ENCODE measurements around the gene ORAI3. TPM values are rescaled to one million over a fixed set of nuclear protein-coding genes. Genes with fewer than 3 reads are reported as not detected.

Gene ORAI3
- total and polyA plus RNA-seq, 2 of the 13 experiments (the other 11 are each of a cell fraction or from before 2014, with no cell fraction given): 11.4 to 32.0 TPM

- Histone ChIP-seq H3K9ac (ENCODE audit: insufficient read depth, low read depth, low read length) (no peak overlapping the region), H3K36me3 (replicated peaks in 1 of 2; ENCODE audit: control insufficient read depth in 1 of 2, insufficient read depth in 2 of 2, low read length in 2 of 2) (peaks cover 60 to 85% of the 10 kb centered on the region in 2 experiments), H4K20me1 (ENCODE audit: insufficient read depth, low read length) (no peaks in the 10 kb centered on the region), H3K27me3 (ENCODE audit: control insufficient read depth in 1 of 2, insufficient read depth in 2 of 2, low read length in 2 of 2) (no peaks in the 10 kb centered on the region), H3K4me2 (ENCODE audit: low read depth, low read length) (no peak overlapping the region), H2AFZ (ENCODE audit: low read length) (no peak overlapping the region), H3K79me2 (ENCODE audit: insufficient read depth, low read length) (no peaks in the 10 kb centered on the region), H3K9me3 (ENCODE audit: low read length) (no peaks in the 10 kb centered on the region), H3K4me1 (ENCODE audit: insufficient read depth, low read length) (no peaks in the 10 kb centered on the region), H3K27ac (ENCODE audit: extremely low read length, insufficient read depth, low read length) (no peak overlapping the region), H3K4me3 (replicated peaks in 1 of 3; ENCODE audit: insufficient read depth in 1 of 3, low read depth in 2 of 3, low read length in 3 of 3) (no peak overlapping the region)
- DNase-seq (ENCODE audit: low spot score) (no peak), ATAC-seq (no peak), FAIRE-seq (no peak)
- TF ChIP-seq ZNF354B (CRISPR knock-in tag; IDR thresholded peaks at IDR 0.05) (0 out of 2 replicates have a peak, but pooled peaks have one; percentile 43), ZNF839 (CRISPR knock-in tag; IDR thresholded peaks at IDR 0.05; ENCODE audit: borderline replicate concordance) (no peak), AGO2 (optimal IDR thresholded peaks at IDR 0.05; ENCODE audit: low read depth, low read length) (peak; percentile 41)
- intact Hi-C loops (cut with micrococcal nuclease; ENCODE audit: unreplicated experiment) (no loop called here), in situ Hi-C loops (cut with HindIII; ENCODE audit: extremely low pct_ligation_motif_present, low pct_unique_long_range_greater_than_20kb) (no loop called here)
- BruUV-seq (replicated peaks): no TSS peak
- ChIA-PET POLR2A (interaction anchor here (0.7 kb wide), 1 partner anchor 401 kb away, joined by 3 read pairs; no protein-coding TSS in a partner anchor), CTCF (ENCODE audit: low intra/inter-chr PET ratio, low total read pairs) (no interaction called here)
- WGBS (ENCODE audit: low lambda C conversion rate): 95% methylated on average over 19 of the region's 19 CpGs
Observed at GRCh38 chr16:30969246-30969842, 20.5 kb downstream of the ORAI3 start.

GRCh38 chr16:30971298-30971697 lies 22.4 kb downstream of the ORAI3 start:
- in situ Hi-C loops (cut with HindIII; ENCODE audit: extremely low pct_ligation_motif_present, low pct_unique_long_range_greater_than_20kb): no loop called here
- Histone ChIP-seq H3K4me2 (ENCODE audit: low read depth, low read length) (no peak overlapping the region), H2AFZ (ENCODE audit: low read length) (no peak overlapping the region), H3K9me3 (ENCODE audit: low read length) (no peaks in the 10 kb centered on the region), H3K4me3 (replicated peaks in 1 of 3; ENCODE audit: insufficient read depth in 1 of 3, low read depth in 2 of 3, low read length in 3 of 3) (no peak overlapping the region), H3K9ac (ENCODE audit: insufficient read depth, low read depth, low read length) (no peak overlapping the region), H3K36me3 (replicated peaks in 1 of 2; ENCODE audit: control insufficient read depth in 1 of 2, insufficient read depth in 2 of 2, low read length in 2 of 2) (peaks cover 56 to 82% of the 10 kb centered on the region in 2 experiments), H3K27ac (ENCODE audit: extremely low read length, insufficient read depth, low read length) (no peak overlapping the region), H4K20me1 (ENCODE audit: insufficient read depth, low read length) (no peaks in the 10 kb centered on the region; the same call in 1 of the 2 replicates), H3K27me3 (ENCODE audit: control insufficient read depth in 1 of 2, insufficient read depth in 2 of 2, low read length in 2 of 2) (no peaks in the 10 kb centered on the region), H3K79me2 (ENCODE audit: insufficient read depth, low read length) (no peaks in the 10 kb centered on the region), H3K4me1 (ENCODE audit: insufficient read depth, low read length) (no peaks in the 10 kb centered on the region)
- intact Hi-C loops (cut with micrococcal nuclease; ENCODE audit: unreplicated experiment): no loop called here
- ATAC-seq (no peak), DNase-seq (ENCODE audit: low spot score) (no peak), FAIRE-seq (no peak)
- WGBS (ENCODE audit: low lambda C conversion rate): 97% methylated on average over 14 of the region's 14 CpGs
- CTCF ChIA-PET (ENCODE audit: low intra/inter-chr PET ratio, low total read pairs): no interaction called here
- TF ChIP-seq ATF7 (IDR thresholded peaks at IDR 0.05) (no peak), ATF7 (CRISPR knock-in tag; IDR thresholded peaks at IDR 0.05) (no peak), ZNF574 (CRISPR knock-in tag; IDR thresholded peaks at IDR 0.05) (no peak), SMAD3 (CRISPR knock-in tag; IDR thresholded peaks at IDR 0.05) (no peak), SIX4 (CRISPR knock-in tag; IDR thresholded peaks at IDR 0.05) (no peak), ZNF274 (CRISPR knock-in tag; IDR thresholded peaks at IDR 0.05) (no peak), MAFF (IDR thresholded peaks at IDR 0.05; ENCODE audit: low read depth, low read length) (0 out of 2 replicates have a peak, but pooled peaks have one; percentile 5)
- POLR2A ChIA-PET: interaction anchor here (1.0 kb wide), 1 partner anchor 21 kb away, joined by 3 read pairs; no protein-coding TSS in a partner anchor
- no TSS peak for BruUV-seq (replicated peaks)
